Measurements from ENCODE around the gene LRCOL1.

The LRCOL1 gene

GRCh38 chr12:132641811-132642650 lies 31.6 kb upstream of the LRCOL1 start:
- no peak overlapping the region for H3K27ac ChIP-seq
- TF ChIP-seq ZFX (IDR thresholded peaks at IDR 0.05; ENCODE audit: borderline replicate concordance) (no peak), CTCF (IDR thresholded peaks at IDR 0.05) (no peak)

- no peak overlapping the region for H3K27ac ChIP-seq
- TF ChIP-seq CTCF (IDR thresholded peaks at IDR 0.05) (no peak), ZFX (IDR thresholded peaks at IDR 0.05; ENCODE audit: borderline replicate concordance) (no peak)
Observed at GRCh38 chr12:132640936-132641335, 30.6 kb upstream of the LRCOL1 start.

- no peak overlapping the region for H3K27ac ChIP-seq
- no peak for TF ChIP-seq ZFX (IDR thresholded peaks at IDR 0.05; ENCODE audit: borderline replicate concordance)
- no peak for TF ChIP-seq CTCF (IDR thresholded peaks at IDR 0.05)
Observed at GRCh38 chr12:132639956-132640520, 29.7 kb upstream of the LRCOL1 start.

GRCh38 chr12:132638541-132639408 lies 28.4 kb upstream of the LRCOL1 start:
- no peak overlapping the region for H3K27ac ChIP-seq

GRCh38 chr12:132637811-132638210 lies 27.4 kb upstream of the LRCOL1 start:
- no peak overlapping the region for H3K27ac ChIP-seq

More at GRCh38 chr12:132638541-132639408, 28.4 kb upstream of the LRCOL1 start:
- TF ChIP-seq ZFX (IDR thresholded peaks at IDR 0.05; ENCODE audit: borderline replicate concordance) (no peak), CTCF (IDR thresholded peaks at IDR 0.05) (peak; percentile 95)

More at GRCh38 chr12:132637811-132638210, 27.4 kb upstream of the LRCOL1 start:
- no peak for TF ChIP-seq CTCF (IDR thresholded peaks at IDR 0.05)
- no peak for TF ChIP-seq ZFX (IDR thresholded peaks at IDR 0.05; ENCODE audit: borderline replicate concordance)
